Posterior cingulate gyrus (tissue), 11 donors: ENCODE data around the gene TNFRSF12A.

Experiments used
- DNase-seq, 10 donors: peaks; one replicate each; pipeline versions ENCODE4 v3.0.0 to v3.0.0-alpha.2; 2020 to 2021; ENCODE audit warnings: mixed read lengths in 3 of 10
- intact Hi-C: fragments of 100-400 bp; cut with DNase I; formaldehyde crosslinking; loops from one replicate; pipeline ENCODE4 v1.15.1; 2023

TNFRSF12A gene

DNA sequence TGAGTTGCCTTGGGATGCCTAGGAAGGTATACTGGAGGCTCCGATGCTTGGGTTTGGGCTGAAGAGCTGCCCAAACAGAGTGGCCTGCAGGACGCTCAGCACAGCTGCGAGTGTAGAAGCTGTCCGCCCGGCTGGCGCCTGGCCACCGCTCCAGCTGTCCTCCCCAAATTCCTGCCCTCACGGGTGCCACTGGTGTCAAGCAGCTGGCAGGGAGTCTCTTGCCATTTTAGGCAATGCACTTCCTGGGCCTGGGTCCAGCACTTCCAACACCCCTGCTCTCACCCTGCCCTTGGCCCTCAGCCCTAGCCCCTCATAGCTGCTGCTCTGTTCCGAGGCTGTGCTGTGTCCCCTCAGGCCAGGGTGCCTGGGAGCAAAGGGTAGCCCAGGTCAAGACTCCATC is 34.7 kb upstream of the TNFRSF12A start:
- intact Hi-C loops = no loop called here
- DNase-seq = no peak

DNA sequence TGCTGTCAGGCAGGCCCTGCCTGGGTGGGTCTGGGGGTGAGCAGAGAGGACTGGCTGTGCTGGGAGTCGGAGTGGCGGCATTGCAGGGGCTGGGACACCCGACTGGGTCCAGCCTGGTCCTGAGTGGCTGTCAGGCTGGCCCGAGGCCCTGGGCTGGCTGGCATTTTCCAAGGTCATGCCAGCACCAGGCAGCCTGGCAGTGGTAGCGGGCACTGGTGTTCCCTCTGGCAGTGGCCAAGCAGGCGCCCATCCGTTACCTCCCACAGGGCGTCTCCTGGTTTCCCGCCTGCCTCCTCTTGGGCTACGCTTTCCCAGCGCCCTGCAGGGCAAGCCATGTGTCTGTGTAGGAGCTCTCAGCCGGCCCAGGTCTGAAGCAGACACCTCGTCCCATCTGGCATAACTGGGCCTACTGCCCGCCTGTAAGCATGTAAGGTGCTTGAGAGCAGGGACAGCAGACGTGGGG is 34.2 kb upstream of the TNFRSF12A start:
- intact Hi-C loops = no loop called here
- DNase-seq = no peak

DNA sequence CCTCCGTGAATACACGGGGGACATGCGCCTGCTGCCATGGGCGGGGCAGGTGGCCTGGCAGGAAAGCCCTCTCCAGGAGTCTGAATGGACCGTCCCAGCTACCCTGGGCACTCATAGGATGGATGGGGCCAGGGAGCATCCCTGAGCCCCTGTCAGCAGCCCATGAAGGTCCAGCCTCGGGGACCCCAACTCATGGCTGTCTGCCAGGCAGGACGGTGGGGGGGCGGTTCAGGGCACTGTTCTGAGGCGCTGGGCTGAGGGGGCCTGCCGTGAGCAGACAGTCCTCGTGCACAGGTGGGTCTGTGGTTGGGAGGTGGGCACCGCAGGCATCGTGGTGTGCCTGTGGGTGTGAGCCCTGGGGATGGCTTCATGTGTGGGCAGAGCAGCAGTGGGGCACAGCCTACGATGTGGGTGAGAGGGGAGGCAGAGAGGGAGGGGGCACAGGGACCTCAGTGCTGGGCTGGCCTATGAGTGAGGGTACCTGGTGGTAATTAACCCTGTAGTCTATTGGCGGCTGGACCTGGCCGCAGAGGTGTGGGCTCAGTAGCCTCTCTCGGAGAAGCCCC is 33.5 kb upstream of the TNFRSF12A start:
- intact Hi-C loops = no loop called here

DNA sequence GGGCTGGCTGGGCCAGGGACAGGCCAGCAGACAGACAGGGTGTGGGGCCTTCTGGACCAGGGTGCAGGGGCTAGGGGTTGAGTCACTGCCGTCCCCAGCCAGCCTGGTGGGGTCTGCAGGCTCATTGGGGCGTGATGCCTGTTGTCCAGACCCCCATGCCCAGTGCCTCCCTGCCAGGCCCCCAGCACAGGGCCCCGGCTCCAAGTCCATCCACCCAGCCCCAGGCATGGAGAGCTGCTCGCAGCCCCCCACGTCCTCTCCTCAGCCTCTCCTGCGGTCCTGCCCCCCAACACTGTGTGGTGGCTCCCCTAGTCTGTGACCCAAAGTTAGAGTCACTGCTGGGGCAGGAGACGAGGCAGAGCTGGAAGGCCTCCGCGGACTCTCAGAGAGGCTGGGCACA is 32.9 kb upstream of the TNFRSF12A start:
- intact Hi-C loops = no loop called here
- DNase-seq = peak in 1 of 10 donors; percentile 84

More for the DNA sequence above, 33.5 kb upstream of the TNFRSF12A start:
- DNase-seq = no peak

DNA sequence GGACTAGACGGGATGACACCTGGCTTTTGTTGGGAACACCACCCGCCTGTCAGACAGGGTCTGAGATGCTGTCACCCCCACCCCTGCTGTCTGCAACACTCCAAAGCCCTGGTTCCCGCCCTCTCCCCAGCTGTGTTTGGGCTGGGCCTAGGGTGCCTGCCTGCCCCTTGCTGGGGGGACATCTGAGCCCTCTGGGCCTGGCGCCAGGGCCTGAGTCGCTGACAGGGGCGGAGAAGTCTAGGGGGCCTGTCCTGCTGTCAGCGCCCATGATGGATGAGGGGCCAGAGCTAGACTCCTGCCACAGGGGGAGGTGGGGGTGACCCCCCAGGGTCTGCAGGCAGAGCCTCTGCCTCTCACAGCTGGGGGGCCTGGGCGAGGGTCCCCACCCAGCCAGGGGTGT is 32.3 kb upstream of the TNFRSF12A start:
- DNase-seq = no peak
- intact Hi-C loops = no loop called here

DNA sequence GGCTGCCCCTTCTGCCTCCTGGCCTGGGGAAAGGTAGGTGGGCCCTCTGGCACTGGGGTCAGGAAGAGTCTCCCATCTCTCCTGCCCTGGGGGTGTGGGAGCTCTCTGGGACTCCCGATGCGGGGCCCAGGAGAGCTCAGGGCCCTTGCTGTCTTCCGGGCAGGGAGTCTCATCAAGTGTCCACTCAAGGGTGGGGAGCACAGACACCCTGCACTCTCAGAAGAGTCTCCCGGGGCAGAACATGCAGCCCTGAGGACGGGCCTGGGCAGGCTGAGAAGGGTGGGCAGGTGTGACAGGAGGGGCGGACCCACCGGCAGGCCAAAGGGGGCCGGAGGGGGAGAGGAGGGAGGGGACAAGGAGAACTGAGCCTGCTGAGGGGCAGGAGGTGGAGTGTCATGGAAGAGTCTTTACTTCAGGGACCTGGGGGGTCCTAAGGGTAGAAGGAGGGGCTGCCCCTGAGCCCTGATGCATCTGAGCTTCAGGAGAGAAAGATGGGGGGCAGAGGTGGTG is 31.5 kb upstream of the TNFRSF12A start:
- intact Hi-C loops = no loop called here
- DNase-seq = no peak

DNA sequence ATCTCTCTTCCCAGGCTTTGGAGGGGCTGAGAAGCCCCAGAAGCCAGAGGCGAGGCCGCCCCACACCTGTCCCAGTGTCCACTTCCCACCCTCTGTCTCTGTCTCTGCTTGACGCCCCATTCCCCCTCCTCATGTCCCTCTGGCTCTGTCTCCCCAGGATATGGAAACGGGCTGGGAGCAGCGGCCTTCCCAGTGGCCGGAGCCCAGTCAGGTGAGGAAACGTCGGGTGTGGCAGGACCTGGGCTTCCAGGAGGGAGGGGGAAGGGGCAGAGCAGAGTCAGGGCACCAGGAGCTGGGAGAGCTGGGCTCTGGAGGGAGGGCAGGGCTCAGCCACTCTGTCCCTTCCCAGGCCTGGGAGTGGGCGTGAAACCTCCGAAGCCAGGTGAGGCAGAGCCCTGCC is 29.3 kb upstream of the TNFRSF12A start:
- intact Hi-C loops = no loop called here
- DNase-seq = no peak

DNA sequence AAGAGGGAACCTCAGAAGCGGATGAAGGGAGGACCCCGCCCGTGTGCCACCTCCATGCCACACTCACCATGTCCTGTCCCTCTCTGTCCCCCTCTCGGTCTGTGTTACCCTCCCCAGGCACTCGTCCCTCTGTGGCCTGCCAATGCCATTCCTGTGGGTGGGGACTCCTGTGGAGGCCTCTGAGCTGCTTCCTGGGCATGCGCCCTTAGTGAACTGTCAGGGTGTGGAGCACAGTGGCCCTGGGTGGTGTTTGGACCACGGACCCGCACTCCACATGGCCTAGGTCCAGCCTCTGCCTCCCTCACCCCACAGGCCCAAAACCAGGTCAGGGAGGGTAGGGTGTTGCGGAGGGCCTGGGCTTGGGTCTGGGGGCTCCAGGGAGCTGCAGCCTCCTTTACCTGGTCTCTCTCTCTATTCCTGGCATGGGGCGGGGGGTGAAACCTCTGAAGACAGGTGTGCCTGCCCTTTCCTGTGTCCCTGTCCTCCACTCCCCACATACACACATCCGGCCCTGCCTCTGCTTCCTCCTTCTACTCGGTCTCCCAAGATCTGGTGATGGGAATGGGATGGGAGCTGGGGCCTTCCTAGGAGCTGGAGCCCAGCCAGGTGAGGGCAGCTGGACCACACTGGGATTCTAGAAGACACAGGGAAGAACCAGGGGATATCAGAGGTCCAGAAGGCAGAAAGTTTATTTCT is 28.5 kb upstream of the TNFRSF12A start:
- intact Hi-C loops = no loop called here
- DNase-seq = no peak

DNA sequence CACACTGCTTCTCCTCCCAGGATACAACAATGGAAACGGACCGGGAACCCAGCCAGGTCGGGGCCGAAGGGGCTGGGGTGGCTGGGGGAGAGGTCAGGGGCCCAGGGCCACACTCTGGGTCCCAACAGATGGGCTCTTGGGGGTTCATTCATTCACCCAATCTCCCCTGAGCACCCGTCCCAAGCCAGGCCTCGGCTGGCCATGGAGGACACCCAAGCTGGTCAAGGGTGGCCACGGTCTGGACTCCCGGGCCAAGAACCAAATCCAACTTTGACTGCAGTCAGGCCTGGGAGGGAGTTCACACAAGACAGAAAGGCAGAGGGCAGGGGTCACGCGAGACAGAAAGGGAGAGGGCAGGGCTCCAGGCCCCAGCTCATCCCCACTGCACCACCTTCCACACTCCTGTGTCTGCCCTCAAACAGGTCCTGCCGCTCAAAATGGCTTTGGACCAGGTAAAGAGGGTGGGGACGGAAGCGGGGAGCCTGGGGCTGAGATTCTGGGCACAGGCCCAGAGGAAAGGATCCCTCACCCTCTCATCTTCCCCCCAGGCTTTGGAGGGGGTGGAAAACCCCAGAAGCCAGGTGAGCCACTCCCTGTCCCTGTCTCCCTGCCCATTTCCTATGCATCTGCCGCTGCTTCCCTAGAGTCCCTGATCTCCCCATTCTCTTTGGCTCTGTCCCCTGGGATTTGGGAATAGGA is 27.6 kb upstream of the TNFRSF12A start:
- DNase-seq = no peak
- intact Hi-C loops = no loop called here

DNA sequence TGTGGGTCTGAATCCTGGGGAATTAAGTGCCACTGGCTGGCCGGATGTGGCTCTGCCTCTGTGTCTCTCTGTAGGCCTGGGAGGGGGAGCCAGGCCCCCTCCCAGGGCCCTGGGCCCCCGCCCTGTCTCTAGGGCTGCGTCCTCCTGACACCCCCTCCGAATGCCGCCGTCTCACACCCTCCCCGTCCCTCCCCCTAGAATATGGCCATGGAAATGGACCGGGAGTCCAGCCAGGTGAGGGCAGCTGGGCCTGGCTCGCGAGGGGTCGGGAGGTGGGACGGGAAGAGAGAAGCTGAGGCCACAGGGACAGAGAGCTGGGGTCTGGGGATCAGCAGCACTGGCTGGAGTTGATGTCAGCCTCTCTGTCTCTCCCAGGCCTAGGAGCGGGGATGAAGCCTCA is 23.9 kb upstream of the TNFRSF12A start:
- no peak for DNase-seq

DNA sequence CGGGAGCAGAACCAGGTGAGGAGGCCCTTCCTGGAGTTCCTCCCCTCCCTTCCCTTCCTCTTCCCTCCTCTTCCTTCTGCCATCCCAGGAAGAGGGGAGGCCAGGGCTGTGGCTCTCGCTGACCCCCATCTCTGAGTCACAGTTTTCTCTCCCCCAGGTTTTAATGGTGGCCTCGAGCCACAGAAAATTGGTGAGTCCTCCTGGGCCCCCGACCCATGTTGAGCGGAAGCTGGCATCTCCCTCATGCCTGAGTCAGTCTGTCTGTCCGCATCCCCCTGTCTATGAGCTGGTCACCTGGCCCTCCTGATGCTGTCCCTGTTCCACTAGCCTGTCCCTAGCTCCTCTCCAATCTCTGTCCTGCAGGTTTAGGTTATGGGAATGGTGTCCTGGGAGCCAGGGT is 20.2 kb upstream of the TNFRSF12A start:
- no peak for DNase-seq
- intact Hi-C loops = no loop called here

More for the DNA sequence above, 23.9 kb upstream of the TNFRSF12A start:
- intact Hi-C loops = no loop called here

DNA sequence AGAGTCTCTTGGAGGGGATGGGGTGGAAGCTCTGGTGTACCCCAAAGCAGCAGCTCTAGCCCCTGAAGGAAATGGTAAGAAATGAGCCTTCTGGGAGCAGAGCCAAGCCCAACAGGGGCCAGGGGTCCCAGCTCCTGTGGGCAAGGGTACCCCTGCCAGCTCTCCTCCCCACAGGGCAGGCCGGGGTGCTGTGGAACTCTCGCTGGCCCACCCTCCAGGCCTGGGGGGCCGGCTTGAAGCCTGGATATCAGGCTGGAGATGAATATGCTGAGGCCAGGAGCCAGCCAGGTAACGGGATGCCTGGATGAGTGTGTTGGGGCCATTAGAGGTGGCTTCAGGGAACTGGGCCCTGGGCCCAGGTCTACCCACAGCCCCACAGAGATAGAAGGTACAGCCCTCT is 19.6 kb upstream of the TNFRSF12A start:
- no peak for DNase-seq
- intact Hi-C loops = no loop called here

DNA sequence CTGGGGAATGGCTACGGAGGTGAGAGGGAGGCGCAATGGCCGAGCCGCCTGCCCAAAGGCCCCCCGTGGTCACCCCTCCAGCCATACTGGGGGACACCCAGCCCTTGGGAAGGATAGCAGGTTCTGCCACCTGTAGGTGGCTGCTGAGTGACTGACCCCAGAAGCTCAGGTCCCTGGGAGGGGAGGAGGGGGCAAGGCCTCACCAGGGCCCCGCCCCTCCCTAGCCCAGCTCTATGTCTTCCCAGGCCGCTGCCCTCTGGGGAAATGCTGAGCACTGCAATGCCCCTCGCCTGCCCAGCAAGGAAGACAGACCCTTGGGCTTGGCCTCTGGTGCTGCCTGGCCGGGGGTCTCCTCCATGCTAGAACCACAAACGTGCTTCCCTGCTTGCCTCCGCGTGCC is 18.9 kb upstream of the TNFRSF12A start:
- intact Hi-C loops = no loop called here
- DNase-seq = no peak

DNA sequence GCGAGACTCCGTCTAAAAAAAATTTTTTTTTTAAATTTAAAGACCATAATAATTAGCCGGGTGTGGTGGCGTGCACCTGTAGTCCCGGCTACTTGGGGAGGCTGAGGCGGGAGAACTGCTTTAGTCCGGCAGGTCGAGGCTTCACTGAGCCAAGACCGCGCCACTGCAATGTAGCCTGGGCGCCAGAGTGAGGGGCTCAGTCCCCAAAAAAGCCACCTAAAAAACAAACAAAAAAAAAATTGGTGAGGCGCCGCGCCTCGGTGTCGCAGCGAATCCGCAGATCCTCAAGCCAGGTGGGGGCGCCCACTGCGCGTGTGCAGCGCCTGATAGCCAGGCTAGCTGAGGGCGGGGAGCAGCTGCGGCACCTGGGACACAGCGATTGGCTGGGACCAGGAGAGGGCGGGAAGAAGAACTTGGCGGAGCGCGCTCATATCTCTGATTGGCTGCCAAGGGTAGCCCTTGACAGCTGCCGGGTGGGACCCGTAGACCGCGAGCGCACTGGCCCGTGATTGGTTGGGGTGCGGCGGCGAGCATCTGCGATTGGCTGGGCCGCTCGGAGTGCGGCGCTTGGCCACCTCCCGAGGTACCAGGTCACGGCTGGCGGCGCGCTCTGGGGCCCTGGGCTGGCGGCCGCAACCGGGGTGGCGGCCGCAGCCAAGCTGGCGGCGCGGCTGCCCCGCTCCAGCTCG is 16.4 kb upstream of the TNFRSF12A start:
- intact Hi-C loops = loop anchor here (2.0 kb wide), 1 partner anchor 17 kb away; the partner anchor contains the start of gene TNFRSF12A

DNA sequence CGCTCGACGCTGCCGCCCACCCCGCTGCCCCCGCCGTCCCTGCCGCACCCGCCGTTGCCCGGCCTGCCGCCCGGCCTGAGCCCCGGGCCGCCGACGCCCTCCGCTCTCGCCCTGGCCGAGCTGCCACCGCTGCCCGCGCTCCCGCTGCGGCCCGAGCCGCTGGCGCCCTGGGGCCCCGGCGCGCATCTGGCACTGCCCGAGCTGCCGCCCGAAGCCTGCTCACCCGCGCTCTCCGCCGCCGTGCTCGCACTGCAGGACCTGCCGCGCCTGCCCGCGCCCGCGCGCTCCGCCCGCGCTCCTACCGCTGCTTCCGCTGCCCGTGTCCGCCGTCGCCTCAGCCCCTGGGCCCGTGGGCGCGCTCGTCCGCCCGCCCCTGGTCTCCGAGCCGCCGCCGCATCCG is 15.8 kb upstream of the TNFRSF12A start:
- intact Hi-C loops = loop anchor here (2.0 kb wide), 1 partner anchor 16 kb away; the partner anchor contains the start of gene TNFRSF12A

More for the DNA sequence above, 16.4 kb upstream of the TNFRSF12A start:
- DNase-seq = peak; percentile 96 to 100 (median 98)

DNA sequence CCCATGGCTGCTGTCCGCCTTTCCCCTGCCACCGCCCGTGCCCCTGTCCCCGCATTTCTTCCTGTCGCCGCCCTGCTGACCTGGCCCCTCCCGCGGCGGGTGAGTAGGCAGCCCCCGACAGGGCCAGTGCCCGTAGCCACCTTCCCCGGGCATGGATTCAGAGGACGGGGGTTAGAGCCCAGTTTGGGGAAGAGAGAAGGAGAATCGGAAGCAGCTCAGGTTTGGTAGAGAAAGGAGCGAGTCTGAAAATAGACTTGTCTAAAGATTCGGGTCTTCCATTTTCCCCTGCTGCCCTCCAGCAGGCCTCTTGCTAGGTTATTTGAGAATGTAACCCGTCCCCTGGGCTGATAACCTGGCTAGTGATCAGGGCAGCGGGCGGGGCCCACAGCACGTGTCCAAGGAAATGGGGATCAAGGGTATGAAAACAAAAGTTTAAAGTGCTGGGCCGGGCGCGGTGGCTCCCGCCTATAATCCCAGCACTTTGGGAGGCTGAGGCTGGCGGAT is 15.3 kb upstream of the TNFRSF12A start:
- no peak for DNase-seq
- intact Hi-C loops = loop anchor here (2.0 kb wide), 1 partner anchor 16 kb away; the partner anchor contains the start of gene TNFRSF12A

More for the DNA sequence above, 15.8 kb upstream of the TNFRSF12A start:
- no peak for DNase-seq

DNA sequence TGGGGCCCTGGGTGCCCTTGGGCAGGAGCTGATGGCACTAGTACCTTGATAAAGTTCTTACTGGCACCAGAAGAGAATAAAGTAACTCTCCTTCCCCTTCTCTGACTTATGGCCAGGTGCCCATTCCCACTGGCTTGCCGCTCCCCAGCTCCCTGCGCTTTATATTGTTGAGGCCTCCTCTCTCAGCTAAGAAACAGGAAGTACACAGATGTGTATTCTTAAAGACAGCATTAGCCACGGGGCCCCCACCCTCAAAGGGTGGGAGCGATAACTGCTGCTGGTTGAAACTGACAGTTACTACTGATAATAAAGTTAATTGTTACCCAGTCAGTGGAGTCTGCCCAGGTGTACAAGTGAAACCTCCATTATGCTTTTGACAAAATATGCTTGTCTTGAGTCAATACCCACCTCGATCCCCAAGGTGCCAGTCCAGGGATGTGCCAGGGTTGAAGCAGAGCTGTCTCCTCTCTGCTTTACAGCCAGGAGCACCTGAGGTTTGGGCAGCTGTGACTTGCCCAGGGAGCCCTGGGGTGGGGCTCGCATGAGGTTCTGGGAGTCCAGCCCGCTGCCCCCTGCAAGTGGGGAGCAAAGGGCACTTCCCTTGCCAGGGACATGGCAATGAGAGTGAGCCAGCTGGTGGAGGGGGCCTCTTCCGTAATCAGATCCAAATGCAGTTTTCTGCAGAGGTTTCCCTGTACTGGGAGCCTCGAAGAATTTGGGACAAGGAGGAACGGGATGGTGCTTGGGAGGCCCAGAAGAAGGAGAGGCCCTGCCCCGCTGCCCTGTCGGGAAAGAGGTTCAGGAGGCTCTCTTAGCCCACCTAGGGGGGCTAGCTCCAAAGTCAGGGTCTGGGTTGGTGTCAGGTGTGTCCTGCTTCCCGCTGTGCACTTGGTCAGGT is 12.9 kb upstream of the TNFRSF12A start:
- intact Hi-C loops = no loop called here
- DNase-seq = no peak

DNA sequence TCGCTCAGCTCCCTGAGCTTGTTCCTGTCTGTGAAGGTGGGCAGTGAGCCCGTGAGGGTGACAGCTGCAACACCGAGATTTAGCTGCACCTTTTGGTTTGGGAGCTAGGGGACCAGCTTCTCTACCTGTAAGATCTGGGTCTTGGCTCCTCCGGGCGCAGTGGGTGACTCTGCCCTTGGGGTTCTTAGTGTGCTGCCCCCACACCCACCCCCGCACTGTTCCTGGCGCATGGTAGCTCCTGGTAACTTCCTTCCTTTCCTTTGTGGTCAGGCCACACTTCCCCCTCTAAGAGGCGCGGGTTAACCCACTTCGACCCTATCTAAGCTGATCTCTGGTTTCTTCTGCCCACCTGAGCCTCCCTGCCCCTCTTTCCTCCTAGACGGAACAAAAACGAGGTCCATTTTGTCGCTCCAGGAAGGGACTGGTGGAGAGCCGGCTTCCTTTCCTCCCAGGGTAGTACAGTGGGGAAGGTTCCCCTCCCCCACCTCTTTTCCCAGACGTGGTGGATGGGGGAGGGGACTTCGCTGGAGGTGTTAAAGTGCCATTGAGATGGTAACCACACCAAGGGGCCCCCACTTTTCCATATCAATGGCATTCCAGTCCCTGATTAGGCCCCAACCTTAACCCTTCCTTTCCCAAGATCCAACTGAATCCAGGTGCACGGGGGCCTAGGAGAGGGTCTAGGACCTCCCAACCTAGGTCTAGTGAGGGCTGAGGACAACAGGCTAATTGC is 12.0 kb upstream of the TNFRSF12A start:
- DNase-seq = no peak

DNA sequence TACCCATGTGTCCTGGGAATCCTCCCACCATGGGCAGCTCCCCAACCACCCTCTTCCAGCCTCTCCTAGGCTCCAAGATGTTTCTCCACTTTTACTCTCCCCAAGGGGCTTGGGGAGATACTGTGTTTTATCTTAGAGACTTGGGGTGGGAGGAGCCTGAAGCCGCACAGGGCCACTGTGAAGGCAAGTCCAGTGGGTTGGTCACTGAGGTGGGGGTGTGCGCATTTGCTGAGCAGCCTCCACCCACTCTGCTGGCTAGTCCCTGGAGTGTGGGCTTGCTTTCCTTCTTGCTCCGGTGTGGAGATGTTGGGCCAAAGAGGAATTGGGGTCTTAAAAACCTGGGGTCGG is 11.5 kb upstream of the TNFRSF12A start:
- no peak for DNase-seq
- intact Hi-C loops = no loop called here

More for the DNA sequence above, 12.0 kb upstream of the TNFRSF12A start:
- intact Hi-C loops = no loop called here
